Esophagus squamous epithelium (tissue), 4 donors: ENCODE data around the gene IQCH.

Experiments
- POLR2A ChIP-seq, 4 donors: fragments of 450-650 bp; IDR thresholded peaks; one replicate each; pipeline ENCODE4 v1.6.1; 2017; ENCODE audit warnings: antibody characterized with exemption in 4 of 4, mild to moderate bottlenecking in 4 of 4, moderate library complexity in 3 of 4
- TF ChIP-seq, protein P1 (sequence below), 6 experiments: fragments of 450-650 bp in 4 of 6; fragments of 200-600 bp in 2 of 6; sonication (generic) in 2 of 6; IDR thresholded peaks; one replicate each; pipeline ENCODE4 v1.5.1; 2016 to 2019; ENCODE audit warnings: antibody characterized with exemption in 6 of 6, mild to moderate bottlenecking in 4 of 6, moderate library complexity in 4 of 6

DNA sequence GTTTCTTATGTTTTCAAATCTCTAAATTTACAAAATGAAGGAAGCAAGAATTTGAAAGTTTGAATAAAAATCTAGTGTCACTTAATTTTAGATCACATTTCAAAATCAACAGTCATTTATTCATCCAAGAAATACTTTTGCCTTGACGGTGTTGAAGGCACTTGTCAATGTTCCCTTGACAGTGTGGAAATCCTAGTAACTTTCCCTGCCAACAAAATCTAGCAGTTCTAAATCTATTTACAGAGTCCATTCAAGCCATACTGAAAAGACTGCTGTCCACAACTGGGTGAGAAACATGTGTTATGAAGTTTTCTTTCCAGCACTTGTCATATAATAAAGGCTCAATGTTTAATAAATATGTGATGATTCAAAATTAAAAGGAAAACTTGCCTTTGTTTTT, 279.3 kb downstream of the IQCH start:
- TF ChIP-seq, protein P1, sequence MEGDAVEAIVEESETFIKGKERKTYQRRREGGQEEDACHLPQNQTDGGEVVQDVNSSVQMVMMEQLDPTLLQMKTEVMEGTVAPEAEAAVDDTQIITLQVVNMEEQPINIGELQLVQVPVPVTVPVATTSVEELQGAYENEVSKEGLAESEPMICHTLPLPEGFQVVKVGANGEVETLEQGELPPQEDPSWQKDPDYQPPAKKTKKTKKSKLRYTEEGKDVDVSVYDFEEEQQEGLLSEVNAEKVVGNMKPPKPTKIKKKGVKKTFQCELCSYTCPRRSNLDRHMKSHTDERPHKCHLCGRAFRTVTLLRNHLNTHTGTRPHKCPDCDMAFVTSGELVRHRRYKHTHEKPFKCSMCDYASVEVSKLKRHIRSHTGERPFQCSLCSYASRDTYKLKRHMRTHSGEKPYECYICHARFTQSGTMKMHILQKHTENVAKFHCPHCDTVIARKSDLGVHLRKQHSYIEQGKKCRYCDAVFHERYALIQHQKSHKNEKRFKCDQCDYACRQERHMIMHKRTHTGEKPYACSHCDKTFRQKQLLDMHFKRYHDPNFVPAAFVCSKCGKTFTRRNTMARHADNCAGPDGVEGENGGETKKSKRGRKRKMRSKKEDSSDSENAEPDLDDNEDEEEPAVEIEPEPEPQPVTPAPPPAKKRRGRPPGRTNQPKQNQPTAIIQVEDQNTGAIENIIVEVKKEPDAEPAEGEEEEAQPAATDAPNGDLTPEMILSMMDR (IDR thresholded peaks at IDR 0.05), result no peak
- TF ChIP-seq POLR2A (IDR thresholded peaks at IDR 0.05), result no peak
